Measurements from ENCODE around the gene LAMA4.

LAMA4 gene, protein sequence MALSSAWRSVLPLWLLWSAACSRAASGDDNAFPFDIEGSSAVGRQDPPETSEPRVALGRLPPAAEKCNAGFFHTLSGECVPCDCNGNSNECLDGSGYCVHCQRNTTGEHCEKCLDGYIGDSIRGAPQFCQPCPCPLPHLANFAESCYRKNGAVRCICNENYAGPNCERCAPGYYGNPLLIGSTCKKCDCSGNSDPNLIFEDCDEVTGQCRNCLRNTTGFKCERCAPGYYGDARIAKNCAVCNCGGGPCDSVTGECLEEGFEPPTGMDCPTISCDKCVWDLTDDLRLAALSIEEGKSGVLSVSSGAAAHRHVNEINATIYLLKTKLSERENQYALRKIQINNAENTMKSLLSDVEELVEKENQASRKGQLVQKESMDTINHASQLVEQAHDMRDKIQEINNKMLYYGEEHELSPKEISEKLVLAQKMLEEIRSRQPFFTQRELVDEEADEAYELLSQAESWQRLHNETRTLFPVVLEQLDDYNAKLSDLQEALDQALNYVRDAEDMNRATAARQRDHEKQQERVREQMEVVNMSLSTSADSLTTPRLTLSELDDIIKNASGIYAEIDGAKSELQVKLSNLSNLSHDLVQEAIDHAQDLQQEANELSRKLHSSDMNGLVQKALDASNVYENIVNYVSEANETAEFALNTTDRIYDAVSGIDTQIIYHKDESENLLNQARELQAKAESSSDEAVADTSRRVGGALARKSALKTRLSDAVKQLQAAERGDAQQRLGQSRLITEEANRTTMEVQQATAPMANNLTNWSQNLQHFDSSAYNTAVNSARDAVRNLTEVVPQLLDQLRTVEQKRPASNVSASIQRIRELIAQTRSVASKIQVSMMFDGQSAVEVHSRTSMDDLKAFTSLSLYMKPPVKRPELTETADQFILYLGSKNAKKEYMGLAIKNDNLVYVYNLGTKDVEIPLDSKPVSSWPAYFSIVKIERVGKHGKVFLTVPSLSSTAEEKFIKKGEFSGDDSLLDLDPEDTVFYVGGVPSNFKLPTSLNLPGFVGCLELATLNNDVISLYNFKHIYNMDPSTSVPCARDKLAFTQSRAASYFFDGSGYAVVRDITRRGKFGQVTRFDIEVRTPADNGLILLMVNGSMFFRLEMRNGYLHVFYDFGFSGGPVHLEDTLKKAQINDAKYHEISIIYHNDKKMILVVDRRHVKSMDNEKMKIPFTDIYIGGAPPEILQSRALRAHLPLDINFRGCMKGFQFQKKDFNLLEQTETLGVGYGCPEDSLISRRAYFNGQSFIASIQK (N-terminal part only)

DNA sequence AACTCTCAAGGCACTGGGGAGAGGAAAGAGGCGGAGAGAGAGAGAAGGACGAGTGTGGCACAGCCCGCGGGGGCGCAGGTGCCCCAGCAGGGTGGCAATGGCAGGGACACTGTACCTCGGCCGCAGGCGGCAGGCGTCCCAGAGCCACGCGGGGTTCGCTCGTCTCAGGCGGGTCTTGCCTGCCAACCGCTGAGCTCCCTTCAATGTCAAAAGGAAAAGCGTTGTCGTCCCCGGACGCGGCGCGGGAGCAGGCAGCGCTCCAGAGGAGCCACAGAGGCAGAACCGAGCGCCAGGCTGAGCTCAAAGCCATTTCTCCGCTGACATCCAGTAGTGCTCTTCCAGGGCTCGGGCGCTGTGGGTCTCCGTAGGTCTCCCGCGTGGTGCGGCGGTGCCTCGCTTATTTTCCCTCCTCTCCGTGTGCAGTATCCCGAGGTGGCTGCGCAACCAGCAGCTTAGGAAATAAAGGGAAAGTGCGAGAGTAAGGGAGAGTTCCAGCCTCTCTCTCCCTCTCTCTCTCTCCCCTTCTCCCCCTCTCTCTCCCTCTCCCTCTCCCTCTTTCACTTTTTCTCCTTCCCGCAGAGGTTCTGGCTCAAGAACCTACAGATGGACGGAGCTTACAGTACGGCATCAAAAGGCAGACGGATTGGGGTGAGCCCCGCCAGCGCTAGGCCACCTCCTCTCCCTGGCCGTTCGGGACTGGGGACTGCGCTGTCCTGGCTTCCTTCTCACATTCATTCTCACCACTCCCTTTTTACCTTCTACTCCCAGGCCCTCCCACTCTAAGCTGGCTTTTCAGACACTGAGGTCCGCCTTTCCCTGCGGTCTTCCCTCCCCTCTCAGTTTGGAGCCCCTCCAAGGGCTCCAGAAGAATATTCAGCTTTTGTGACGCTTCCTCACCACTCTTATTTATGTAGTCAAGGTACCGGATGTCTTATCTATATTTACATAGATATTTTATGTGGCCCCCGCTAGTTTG, at the start of gene LAMA4:
TSS of gene LAMA4 (minus strand) at position 727 of the 976 bp plus-strand sequence. CDS start at position 310, 417 bp downstream.
- CTCF ChIA-PET: interaction anchor here (0.9 to 1.8 kb wide), 6 partner anchors 13 to 74 kb away, joined by 3 to 7 read pairs (median 3); no protein-coding TSS in a partner anchor
- TF ChIP-seq FOXM1 (IDR thresholded peaks at IDR 0.05; ENCODE audit: borderline replicate concordance): no peak
- TF ChIP-seq L3MBTL2 (conservative IDR thresholded peaks at IDR 0.05): peak; percentile 85
- peak; percentile 67 for DNase-seq (ENCODE audit: extremely low spot score)
- POLR2A ChIA-PET: interaction anchor here (0.5 to 3.3 kb wide), 25 partner anchors 9 to 81 kb away, joined by 3 to 26 read pairs (median 6); no protein-coding TSS in a partner anchor

DNA sequence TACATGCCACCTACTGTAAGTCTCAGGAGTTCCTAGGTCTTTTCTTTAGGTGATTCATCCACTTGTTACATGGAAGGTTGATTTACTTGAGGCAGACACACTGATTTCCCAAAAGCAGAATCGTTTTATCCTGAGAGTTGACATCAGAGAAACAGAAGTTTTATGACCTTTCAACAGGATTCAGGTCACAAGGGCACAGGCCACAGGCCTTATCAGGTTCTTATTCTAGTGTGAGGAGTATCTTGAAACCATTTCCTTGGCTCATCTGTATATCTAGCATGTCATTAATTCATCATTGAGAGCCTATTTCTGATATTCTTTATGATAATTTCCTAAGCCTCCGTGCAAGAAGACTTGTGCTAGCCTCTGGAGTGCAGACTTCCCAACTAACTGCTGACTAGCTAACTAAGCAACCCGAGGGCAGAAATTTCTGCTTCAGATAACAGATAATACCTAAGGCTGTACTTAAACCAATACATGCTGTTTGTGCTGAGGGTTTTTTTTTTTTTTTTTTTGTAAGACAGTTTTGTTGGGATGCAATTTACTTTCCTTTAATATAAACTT, 47.9 kb upstream of the LAMA4 start:
- ChIA-PET CTCF (interaction anchor here (1.1 kb wide), 1 partner anchor 16 kb away, joined by 3 read pairs; no protein-coding TSS in a partner anchor), POLR2A (interaction anchor here (0.6 kb wide), 1 partner anchor 1342 kb away, joined by 3 read pairs; no protein-coding TSS in a partner anchor)
- TF ChIP-seq BHLHE40 (IDR thresholded peaks at IDR 0.05; ENCODE audit: borderline replicate concordance) (no peak), FOXK2 (IDR thresholded peaks at IDR 0.05) (no peak), FOXA1 (IDR thresholded peaks at IDR 0.05) (no peak), NFRKB (IDR thresholded peaks at IDR 0.05) (no peak), CTBP1 (IDR thresholded peaks at IDR 0.05; ENCODE audit: borderline replicate concordance) (no peak), FOXM1 (IDR thresholded peaks at IDR 0.05; ENCODE audit: borderline replicate concordance) (no peak), LEF1 (IDR thresholded peaks at IDR 0.05; ENCODE audit: borderline replicate concordance) (no peak), HDGF (IDR thresholded peaks at IDR 0.05; ENCODE audit: borderline replicate concordance) (no peak), ZNF384 (IDR thresholded peaks at IDR 0.05) (no peak), ARNT (IDR thresholded peaks at IDR 0.05) (no peak), TARDBP (IDR thresholded peaks at IDR 0.05) (no peak)
- TF ChIP-seq, protein P1, sequence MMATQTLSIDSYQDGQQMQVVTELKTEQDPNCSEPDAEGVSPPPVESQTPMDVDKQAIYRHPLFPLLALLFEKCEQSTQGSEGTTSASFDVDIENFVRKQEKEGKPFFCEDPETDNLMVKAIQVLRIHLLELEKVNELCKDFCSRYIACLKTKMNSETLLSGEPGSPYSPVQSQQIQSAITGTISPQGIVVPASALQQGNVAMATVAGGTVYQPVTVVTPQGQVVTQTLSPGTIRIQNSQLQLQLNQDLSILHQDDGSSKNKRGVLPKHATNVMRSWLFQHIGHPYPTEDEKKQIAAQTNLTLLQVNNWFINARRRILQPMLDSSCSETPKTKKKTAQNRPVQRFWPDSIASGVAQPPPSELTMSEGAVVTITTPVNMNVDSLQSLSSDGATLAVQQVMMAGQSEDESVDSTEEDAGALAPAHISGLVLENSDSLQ (IDR thresholded peaks at IDR 0.05): no peak
- DNase-seq (ENCODE audit: extremely low spot score): no peak

DNA sequence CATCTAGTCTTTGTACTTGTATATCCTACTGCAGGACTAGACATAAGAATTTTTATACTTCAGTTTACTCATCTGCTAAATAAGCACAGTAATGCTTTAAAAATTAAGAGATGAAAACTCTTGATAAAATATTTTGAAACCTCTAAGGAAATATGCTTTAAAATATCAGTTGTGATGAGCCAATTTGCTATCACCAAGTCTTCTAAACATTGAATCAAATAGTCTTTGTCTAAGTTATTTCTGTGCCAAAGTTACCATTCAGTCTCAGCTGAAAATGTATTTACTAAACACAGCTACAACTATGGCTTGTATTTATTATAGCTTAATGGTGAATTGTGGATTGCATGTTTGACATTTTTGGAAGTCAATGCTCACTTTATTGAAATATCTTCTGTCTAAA, 46.5 kb upstream of the LAMA4 start:
- DNase-seq (ENCODE audit: extremely low spot score): no peak
- POLR2A ChIA-PET: no interaction called here
- CTCF ChIA-PET: interaction anchor here (1.0 to 1.1 kb wide), 2 partner anchors 10 to 15 kb away, joined by 3 read pairs; no protein-coding TSS in a partner anchor
- TF ChIP-seq NFRKB (IDR thresholded peaks at IDR 0.05) (no peak), FOXA1 (IDR thresholded peaks at IDR 0.05) (no peak), ZNF384 (IDR thresholded peaks at IDR 0.05) (no peak), TARDBP (IDR thresholded peaks at IDR 0.05) (no peak)

DNA sequence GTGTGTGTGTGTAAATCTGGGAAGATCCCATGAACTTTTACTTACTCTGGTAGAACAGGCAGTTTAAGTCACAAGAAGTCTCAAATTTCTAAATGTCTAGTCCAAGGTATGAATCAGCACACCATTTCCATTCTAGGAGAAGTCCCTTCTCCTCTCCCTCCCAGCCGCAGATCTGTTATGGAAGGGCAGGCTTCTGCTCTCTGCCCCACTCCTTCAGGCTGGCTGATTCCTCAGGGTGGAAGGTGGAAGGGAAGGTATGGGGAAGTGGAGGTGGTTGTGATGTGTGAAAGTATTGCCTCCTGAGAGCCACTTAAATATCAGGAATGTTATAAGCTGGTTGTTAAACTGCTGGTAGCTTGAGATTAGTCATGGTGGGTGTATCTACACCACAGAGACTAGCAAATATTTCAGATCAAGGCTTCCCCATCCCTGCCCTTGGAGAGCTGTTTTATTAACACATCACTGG, 44.5 kb upstream of the LAMA4 start:
- TF ChIP-seq SP1 (IDR thresholded peaks at IDR 0.05) (no peak), ZNF384 (IDR thresholded peaks at IDR 0.05) (no peak), ARNT (IDR thresholded peaks at IDR 0.05) (no peak), HDGF (IDR thresholded peaks at IDR 0.05; ENCODE audit: borderline replicate concordance) (no peak), FOXM1 (IDR thresholded peaks at IDR 0.05; ENCODE audit: borderline replicate concordance) (no peak), BHLHE40 (IDR thresholded peaks at IDR 0.05; ENCODE audit: borderline replicate concordance) (no peak), ELF4 (IDR thresholded peaks at IDR 0.05) (no peak), SUZ12 (IDR thresholded peaks at IDR 0.05) (no peak), TARDBP (IDR thresholded peaks at IDR 0.05) (no peak), CTBP1 (IDR thresholded peaks at IDR 0.05; ENCODE audit: borderline replicate concordance) (no peak), NFRKB (IDR thresholded peaks at IDR 0.05) (no peak), LEF1 (IDR thresholded peaks at IDR 0.05; ENCODE audit: borderline replicate concordance) (no peak), FOXA1 (IDR thresholded peaks at IDR 0.05) (no peak), FOXK2 (IDR thresholded peaks at IDR 0.05) (no peak), L3MBTL2 (conservative IDR thresholded peaks at IDR 0.05) (no peak)
- TF ChIP-seq, protein P1 (IDR thresholded peaks at IDR 0.05): no peak
- ChIA-PET CTCF (interaction anchor here (1.2 to 1.9 kb wide), 3 partner anchors 9 to 134 kb away, joined by 4 to 8 read pairs (median 4); no protein-coding TSS in a partner anchor), POLR2A (interaction anchor here (1.1 kb wide), 1 partner anchor 44 kb away, joined by 5 read pairs; the partner anchor contains the start of gene LAMA4)
- no peak for DNase-seq (ENCODE audit: extremely low spot score)

Measured in HEK293T (cell line).